HEK293 (cell line): ENCODE results near the gene OSBP.

ENCODE experiments used
- CTCF ChIA-PET: fragments of 350-600 bp; formaldehyde crosslinking; extraction: SDS; loops from one replicate; lab custom pipeline; 2021; ENCODE audit warnings: antibody characterized with exemption; lab: Yijun Ruan, JAX
- POLR2A ChIA-PET: fragments of 300-600 bp; formaldehyde crosslinking; extraction: SDS; loops from one replicate; lab custom pipeline; 2020; ENCODE audit warnings: antibody characterized with exemption, inconsistent platforms; lab: Yijun Ruan, JAX
- H3K27ac ChIP-seq: fragments of 200-500 bp; sonication (Bioruptor generic); 2 replicates; pipeline ENCODE4 v1.5.1; 2014; ENCODE audit warnings: low read depth, low read length, control low read depth, inconsistent platforms; ENCODE audit errors: extremely low read depth
- H3K36me3 ChIP-seq, 2 experiments: fragments of 200-500 bp in 1 of 2; sonication (Bioruptor generic) in 1 of 2; 1 replicate in 1 of 2; 2 replicates in 1 of 2; pipeline ENCODE4 v1.5.1; 2014 to 2017; ENCODE audit warnings: inconsistent platforms in 2 of 2, low read length in 2 of 2; ENCODE audit not compliant: control insufficient read depth in 2 of 2, insufficient read depth in 1 of 2
- H3K4me1 ChIP-seq: fragments of 200-500 bp; sonication (Bioruptor generic); 2 replicates; pipeline ENCODE4 v1.5.1; 2014; ENCODE audit warnings: mild to moderate bottlenecking, low read length, inconsistent platforms; ENCODE audit not compliant: control insufficient read depth, insufficient read depth
- H3K4me3 ChIP-seq: 2 replicates; pipeline ENCODE4 v1.5.1; 2011; ENCODE audit warnings: low read depth, mild to moderate bottlenecking, control low read depth, low read length, moderate library complexity
- H3K9me3 ChIP-seq: fragments of 200-500 bp; sonication (Bioruptor generic); 2 replicates; pipeline ENCODE4 v1.5.1; 2014; ENCODE audit warnings: low read depth, low read length, inconsistent platforms; ENCODE audit not compliant: control insufficient read depth, insufficient read depth
- GLI4 ChIP-seq: fragments of 450-650 bp; formaldehyde crosslinking; IDR thresholded peaks from 2 replicates; pipeline ENCODE4 v1.5.1; 2016; ENCODE audit warnings: missing biosample characterization, missing genetic modification characterization
- KLF7 ChIP-seq: fragments of 450-650 bp; formaldehyde crosslinking; IDR thresholded peaks from 2 replicates; pipeline ENCODE4 v1.5.1; 2016; ENCODE audit warnings: missing biosample characterization, missing genetic modification characterization, borderline replicate concordance
- KLF9 ChIP-seq: fragments of 450-650 bp; formaldehyde crosslinking; IDR thresholded peaks from 2 replicates; pipeline ENCODE4 v1.5.1; 2016; ENCODE audit warnings: missing biosample characterization, missing genetic modification characterization, low read depth
- SCRT1 ChIP-seq: fragments of 450-650 bp; formaldehyde crosslinking; IDR thresholded peaks from 2 replicates; pipeline ENCODE4 v1.5.1; 2016; ENCODE audit warnings: missing biosample characterization, missing genetic modification characterization, borderline replicate concordance
- ZBTB7A ChIP-seq: fragments of 450-650 bp; formaldehyde crosslinking; IDR thresholded peaks from 2 replicates; pipeline ENCODE4 v1.5.1; 2016; ENCODE audit warnings: low read depth, missing biosample characterization, missing genetic modification characterization
- ZIC2 ChIP-seq: fragments of 450-650 bp; formaldehyde crosslinking; IDR thresholded peaks from 2 replicates; pipeline ENCODE4 v1.5.1; 2016; ENCODE audit warnings: missing biosample characterization, missing genetic modification characterization
- ZNF169 ChIP-seq: fragments of 450-650 bp; formaldehyde crosslinking; IDR thresholded peaks from 2 replicates; pipeline ENCODE4 v1.5.1; 2016; ENCODE audit warnings: missing biosample characterization, missing genetic modification characterization
- ZNF302 ChIP-seq: fragments of 450-650 bp; formaldehyde crosslinking; IDR thresholded peaks from 2 replicates; pipeline ENCODE4 v1.5.1; 2016; ENCODE audit warnings: missing biosample characterization, missing genetic modification characterization, low read depth
- ZNF324 ChIP-seq: fragments of 450-650 bp; formaldehyde crosslinking; IDR thresholded peaks from 2 replicates; pipeline ENCODE4 v1.5.1; 2016; ENCODE audit warnings: missing biosample characterization, missing genetic modification characterization
- ZNF341 ChIP-seq: fragments of 450-650 bp; formaldehyde crosslinking; IDR thresholded peaks from 2 replicates; pipeline ENCODE4; 2016; ENCODE audit warnings: low read depth, missing biosample characterization, missing genetic modification characterization
- ZNF404 ChIP-seq: fragments of 450-650 bp; formaldehyde crosslinking; IDR thresholded peaks from 2 replicates; pipeline ENCODE4 v1.5.1; 2017; ENCODE audit warnings: missing biosample characterization, missing genetic modification characterization
- ZNF48 ChIP-seq: fragments of 450-650 bp; formaldehyde crosslinking; IDR thresholded peaks from 2 replicates; pipeline ENCODE4 v1.5.1; 2016; ENCODE audit warnings: missing biosample characterization, missing genetic modification characterization
- ZNF521 ChIP-seq: fragments of 450-650 bp; formaldehyde crosslinking; IDR thresholded peaks from 2 replicates; pipeline ENCODE4 v1.5.1; 2017; ENCODE audit warnings: missing biosample characterization, mild to moderate bottlenecking, missing genetic modification characterization
- ZNF548 ChIP-seq: fragments of 450-650 bp; formaldehyde crosslinking; IDR thresholded peaks from 2 replicates; pipeline ENCODE4 v1.5.1; 2016; ENCODE audit warnings: missing biosample characterization, missing genetic modification characterization
- ZNF561 ChIP-seq: fragments of 450-650 bp; IDR thresholded peaks from 2 replicates; pipeline ENCODE4 v1.5.1; 2018; ENCODE audit warnings: missing biosample characterization, missing genetic modification characterization, borderline replicate concordance
- ZNF621 ChIP-seq: fragments of 450-650 bp; formaldehyde crosslinking; IDR thresholded peaks from 2 replicates; pipeline ENCODE4 v1.5.1; 2017; ENCODE audit warnings: missing biosample characterization, missing genetic modification characterization
- ZNF843 ChIP-seq: fragments of 450-650 bp; formaldehyde crosslinking; IDR thresholded peaks from 2 replicates; pipeline ENCODE4 v1.5.1; 2016; ENCODE audit warnings: missing biosample characterization, missing genetic modification characterization
- ZSCAN16 ChIP-seq: fragments of 450-650 bp; formaldehyde crosslinking; IDR thresholded peaks from 2 replicates; pipeline ENCODE4 v1.5.1; 2016; ENCODE audit warnings: missing biosample characterization, missing genetic modification characterization
- ZSCAN23 ChIP-seq: fragments of 450-650 bp; formaldehyde crosslinking; IDR thresholded peaks from 2 replicates; pipeline ENCODE4 v1.5.1; 2016; ENCODE audit warnings: missing biosample characterization, missing genetic modification characterization
- TF ChIP-seq, protein P1 (sequence below): fragments of 450-650 bp; formaldehyde crosslinking; IDR thresholded peaks from 2 replicates; pipeline ENCODE4 v1.5.1; 2016; ENCODE audit warnings: missing biosample characterization, missing genetic modification characterization, low read depth
- TF ChIP-seq, protein P2 (sequence below): fragments of 450-650 bp; formaldehyde crosslinking; IDR thresholded peaks from 2 replicates; pipeline ENCODE4 v1.5.1; 2017; ENCODE audit warnings: missing biosample characterization, missing genetic modification characterization
- TF ChIP-seq, protein P3 (sequence below): fragments of 450-650 bp; formaldehyde crosslinking; IDR thresholded peaks from 2 replicates; pipeline ENCODE4 v1.5.1; 2016; ENCODE audit warnings: missing biosample characterization, missing genetic modification characterization
- TF ChIP-seq, protein P4 (sequence below): fragments of 450-650 bp; formaldehyde crosslinking; IDR thresholded peaks from 2 replicates; pipeline ENCODE4 v1.5.1; 2016; ENCODE audit warnings: missing biosample characterization, missing genetic modification characterization

The OSBP gene

DNA sequence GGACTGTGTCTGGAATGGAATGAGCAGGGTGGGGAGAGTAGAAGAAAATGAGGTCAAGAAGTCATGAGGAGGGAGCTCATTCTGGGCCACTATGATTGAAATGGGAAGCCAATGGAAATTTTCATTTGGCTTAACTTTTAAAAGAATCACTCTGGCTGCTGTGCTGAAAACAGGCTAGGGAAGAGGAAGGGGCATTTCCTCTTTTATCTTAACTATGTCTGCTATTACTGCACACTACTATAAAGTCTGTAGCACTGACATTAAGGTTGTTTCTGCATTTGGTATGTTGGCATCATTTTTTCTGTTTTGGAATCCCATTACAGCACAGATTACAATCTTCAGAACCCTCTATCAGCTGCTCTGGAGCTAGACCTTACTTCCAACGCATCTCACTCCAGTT lies 45.0 kb upstream of the OSBP start (continued):
- TF ChIP-seq, protein P1, sequence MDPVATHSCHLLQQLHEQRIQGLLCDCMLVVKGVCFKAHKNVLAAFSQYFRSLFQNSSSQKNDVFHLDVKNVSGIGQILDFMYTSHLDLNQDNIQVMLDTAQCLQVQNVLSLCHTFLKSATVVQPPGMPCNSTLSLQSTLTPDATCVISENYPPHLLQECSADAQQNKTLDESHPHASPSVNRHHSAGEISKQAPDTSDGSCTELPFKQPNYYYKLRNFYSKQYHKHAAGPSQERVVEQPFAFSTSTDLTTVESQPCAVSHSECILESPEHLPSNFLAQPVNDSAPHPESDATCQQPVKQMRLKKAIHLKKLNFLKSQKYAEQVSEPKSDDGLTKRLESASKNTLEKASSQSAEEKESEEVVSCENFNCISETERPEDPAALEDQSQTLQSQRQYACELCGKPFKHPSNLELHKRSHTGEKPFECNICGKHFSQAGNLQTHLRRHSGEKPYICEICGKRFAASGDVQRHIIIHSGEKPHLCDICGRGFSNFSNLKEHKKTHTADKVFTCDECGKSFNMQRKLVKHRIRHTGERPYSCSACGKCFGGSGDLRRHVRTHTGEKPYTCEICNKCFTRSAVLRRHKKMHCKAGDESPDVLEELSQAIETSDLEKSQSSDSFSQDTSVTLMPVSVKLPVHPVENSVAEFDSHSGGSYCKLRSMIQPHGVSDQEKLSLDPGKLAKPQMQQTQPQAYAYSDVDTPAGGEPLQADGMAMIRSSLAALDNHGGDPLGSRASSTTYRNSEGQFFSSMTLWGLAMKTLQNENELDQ (tag by site-specific recombination), result no peak
- no peak for TF ChIP-seq KLF9
- TF ChIP-seq, protein P2, sequence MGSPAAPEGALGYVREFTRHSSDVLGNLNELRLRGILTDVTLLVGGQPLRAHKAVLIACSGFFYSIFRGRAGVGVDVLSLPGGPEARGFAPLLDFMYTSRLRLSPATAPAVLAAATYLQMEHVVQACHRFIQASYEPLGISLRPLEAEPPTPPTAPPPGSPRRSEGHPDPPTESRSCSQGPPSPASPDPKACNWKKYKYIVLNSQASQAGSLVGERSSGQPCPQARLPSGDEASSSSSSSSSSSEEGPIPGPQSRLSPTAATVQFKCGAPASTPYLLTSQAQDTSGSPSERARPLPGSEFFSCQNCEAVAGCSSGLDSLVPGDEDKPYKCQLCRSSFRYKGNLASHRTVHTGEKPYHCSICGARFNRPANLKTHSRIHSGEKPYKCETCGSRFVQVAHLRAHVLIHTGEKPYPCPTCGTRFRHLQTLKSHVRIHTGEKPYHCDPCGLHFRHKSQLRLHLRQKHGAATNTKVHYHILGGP (tag by site-specific recombination), result no peak
- no peak for TF ChIP-seq ZNF404 (tag by site-specific recombination)
- no peak for TF ChIP-seq ZBTB7A (tag by site-specific recombination)

DNA sequence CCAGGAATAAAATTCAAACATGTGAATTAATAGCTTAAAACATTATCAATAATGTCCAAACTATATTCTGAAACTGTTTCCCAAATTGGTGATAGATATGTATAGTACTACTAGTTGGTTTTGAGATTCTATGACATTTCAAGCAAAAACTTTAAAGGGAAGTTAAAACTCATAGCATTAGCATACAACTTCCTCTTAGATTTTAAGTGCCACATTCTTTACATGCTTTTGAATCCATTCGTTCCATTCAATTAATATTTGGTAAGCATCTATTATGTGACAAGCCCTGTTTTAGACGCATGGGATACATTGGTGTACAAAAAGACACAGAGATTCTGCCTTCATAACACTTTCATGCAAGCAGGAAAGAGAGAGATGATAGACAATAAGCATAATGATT lies 44.4 kb upstream of the OSBP start:
- H3K4me1 ChIP-seq, result no peaks in the 10 kb centered on the region
- peaks cover 42 to 90% of the 10 kb centered on the region in 2 experiments for H3K36me3 ChIP-seq
- H3K9me3 ChIP-seq, result no peaks in the 10 kb centered on the region
- H3K4me3 ChIP-seq, result no peak overlapping the region
- TF ChIP-seq GLI4 (tag by site-specific recombination) (no peak), KLF7 (tag by site-specific recombination) (no peak), ZSCAN23 (tag by site-specific recombination) (no peak)
- TF ChIP-seq, protein P3, sequence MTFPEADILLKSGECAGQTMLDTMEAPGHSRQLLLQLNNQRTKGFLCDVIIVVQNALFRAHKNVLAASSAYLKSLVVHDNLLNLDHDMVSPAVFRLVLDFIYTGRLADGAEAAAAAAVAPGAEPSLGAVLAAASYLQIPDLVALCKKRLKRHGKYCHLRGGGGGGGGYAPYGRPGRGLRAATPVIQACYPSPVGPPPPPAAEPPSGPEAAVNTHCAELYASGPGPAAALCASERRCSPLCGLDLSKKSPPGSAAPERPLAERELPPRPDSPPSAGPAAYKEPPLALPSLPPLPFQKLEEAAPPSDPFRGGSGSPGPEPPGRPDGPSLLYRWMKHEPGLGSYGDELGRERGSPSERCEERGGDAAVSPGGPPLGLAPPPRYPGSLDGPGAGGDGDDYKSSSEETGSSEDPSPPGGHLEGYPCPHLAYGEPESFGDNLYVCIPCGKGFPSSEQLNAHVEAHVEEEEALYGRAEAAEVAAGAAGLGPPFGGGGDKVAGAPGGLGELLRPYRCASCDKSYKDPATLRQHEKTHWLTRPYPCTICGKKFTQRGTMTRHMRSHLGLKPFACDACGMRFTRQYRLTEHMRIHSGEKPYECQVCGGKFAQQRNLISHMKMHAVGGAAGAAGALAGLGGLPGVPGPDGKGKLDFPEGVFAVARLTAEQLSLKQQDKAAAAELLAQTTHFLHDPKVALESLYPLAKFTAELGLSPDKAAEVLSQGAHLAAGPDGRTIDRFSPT (tag by site-specific recombination), result no peak
- TF ChIP-seq, all 188 proteins: peak for 0
- ChIA-PET POLR2A (interaction anchor here (1.7 kb wide), 1 partner anchor 9 kb away, joined by 6 read pairs; no protein-coding TSS in a partner anchor), CTCF (no interaction called here)
- no peak overlapping the region for H3K27ac ChIP-seq

DNA sequence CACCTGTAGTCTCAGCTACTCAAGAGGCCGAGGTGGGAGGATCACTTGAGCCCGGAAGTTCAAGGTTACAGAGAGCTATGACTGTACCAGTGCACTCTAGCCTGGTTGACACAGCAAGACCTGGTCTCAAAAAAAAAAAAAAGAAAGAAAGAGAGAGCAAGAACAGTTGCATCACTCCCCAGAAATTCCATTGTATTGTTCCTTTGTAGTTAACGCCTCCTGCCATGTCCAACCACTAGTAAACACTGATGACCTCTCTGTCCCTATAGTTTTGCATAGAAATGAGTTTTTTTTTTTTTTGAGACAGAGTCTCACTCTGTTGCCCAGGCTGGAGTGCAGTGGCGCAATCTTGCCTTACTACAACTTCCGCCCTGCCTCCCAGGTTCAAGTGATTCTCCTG lies 42.5 kb upstream of the OSBP start:
- Histone ChIP-seq H3K36me3 (peaks cover 46 to 90% of the 10 kb centered on the region in 2 experiments), H3K27ac (no peak overlapping the region), H3K4me3 (no peak overlapping the region), H3K9me3 (no peaks in the 10 kb centered on the region), H3K4me1 (no peaks in the 10 kb centered on the region)
- POLR2A ChIA-PET, result interaction anchor here (1.0 kb wide), 1 partner anchor 47 kb away, joined by 3 read pairs; no protein-coding TSS in a partner anchor
- CTCF ChIA-PET, result no interaction called here
- TF ChIP-seq ZNF341 (tag by site-specific recombination) (no peak), ZNF548 (tag by site-specific recombination) (no peak), ZNF48 (tag by site-specific recombination) (no peak), ZNF521 (tag by site-specific recombination) (no peak), ZSCAN16 (tag by site-specific recombination) (no peak), ZNF324 (tag by site-specific recombination) (no peak), ZNF302 (tag by site-specific recombination) (no peak), ZNF843 (tag by site-specific recombination) (no peak), ZNF561 (tag by site-specific recombination) (no peak), SCRT1 (tag by site-specific recombination) (no peak), ZIC2 (tag by site-specific recombination) (no peak), ZNF169 (no peak), ZNF621 (no peak)
- TF ChIP-seq, protein P4, sequence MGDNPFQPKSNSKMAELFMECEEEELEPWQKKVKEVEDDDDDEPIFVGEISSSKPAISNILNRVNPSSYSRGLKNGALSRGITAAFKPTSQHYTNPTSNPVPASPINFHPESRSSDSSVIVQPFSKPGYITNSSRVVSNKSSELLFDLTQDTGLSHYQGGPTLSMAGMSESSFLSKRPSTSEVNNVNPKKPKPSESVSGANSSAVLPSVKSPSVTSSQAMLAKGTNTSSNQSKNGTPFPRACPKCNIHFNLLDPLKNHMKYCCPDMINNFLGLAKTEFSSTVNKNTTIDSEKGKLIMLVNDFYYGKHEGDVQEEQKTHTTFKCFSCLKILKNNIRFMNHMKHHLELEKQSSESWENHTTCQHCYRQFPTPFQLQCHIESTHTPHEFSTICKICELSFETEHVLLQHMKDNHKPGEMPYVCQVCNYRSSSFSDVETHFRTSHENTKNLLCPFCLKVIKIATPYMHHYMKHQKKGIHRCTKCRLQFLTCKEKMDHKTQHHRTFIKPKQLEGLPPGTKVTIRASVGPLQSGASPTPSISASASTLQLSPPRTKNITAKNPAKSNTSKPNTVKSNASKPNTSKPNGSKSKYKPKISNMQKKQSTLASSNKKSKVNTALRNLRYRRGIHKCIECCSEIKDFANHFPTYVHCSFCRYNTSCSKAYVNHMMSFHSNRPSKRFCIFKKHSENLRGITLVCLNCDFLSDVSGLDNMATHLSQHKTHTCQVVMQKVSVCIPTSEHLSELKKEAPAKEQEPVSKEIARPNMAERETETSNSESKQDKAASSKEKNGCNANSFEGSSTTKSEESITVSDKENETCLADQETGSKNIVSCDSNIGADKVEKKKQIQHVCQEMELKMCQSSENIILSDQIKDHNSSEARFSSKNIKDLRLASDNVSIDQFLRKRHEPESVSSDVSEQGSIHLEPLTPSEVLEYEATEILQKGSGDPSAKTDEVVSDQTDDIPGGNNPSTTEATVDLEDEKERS, result no peak
- TF ChIP-seq, protein P3 (tag by site-specific recombination), result no peak
